Skeletal muscle satellite cell (primary cell): ENCODE data around the gene DDOST.
"Not testable (repeated sequence)": the region's sequence is repeated elsewhere in the genome, so short reads cannot be mapped to it uniquely, and the experiment has no call there.

Source experiments
- H3K27me3 ChIP-seq: 2 replicates; pipeline ENCODE4 v1.7.0; 2013; ENCODE audit warnings: low read length; ENCODE audit not compliant: control insufficient read depth, insufficient read depth
- H3K36me3 ChIP-seq: 2 replicates; pipeline ENCODE4 v1.7.0; 2013; ENCODE audit warnings: mild to moderate bottlenecking, control low read depth, low read length; ENCODE audit not compliant: insufficient read depth
- H3K4me1 ChIP-seq: 2 replicates; pipeline ENCODE4 v1.7.0; 2013; ENCODE audit warnings: low read length; ENCODE audit not compliant: control insufficient read depth, insufficient read depth
- H3K4me2 ChIP-seq: 2 replicates; pipeline ENCODE4 v1.7.0; 2013; ENCODE audit warnings: mild to moderate bottlenecking, low read length
- H3K4me3 ChIP-seq: 2 replicates; pipeline ENCODE4 v1.7.0; 2013; ENCODE audit warnings: low read length
- H3K9ac ChIP-seq: 2 replicates; pipeline ENCODE4 v1.7.0; 2013; ENCODE audit warnings: mild to moderate bottlenecking, low read depth, low read length, moderate library complexity
- H3K9me3 ChIP-seq: replicated peaks from 2 replicates; pipeline ENCODE4 v1.7.0; 2013; ENCODE audit warnings: mild to moderate bottlenecking, control low read depth, low read length

Gene DDOST

DNA sequence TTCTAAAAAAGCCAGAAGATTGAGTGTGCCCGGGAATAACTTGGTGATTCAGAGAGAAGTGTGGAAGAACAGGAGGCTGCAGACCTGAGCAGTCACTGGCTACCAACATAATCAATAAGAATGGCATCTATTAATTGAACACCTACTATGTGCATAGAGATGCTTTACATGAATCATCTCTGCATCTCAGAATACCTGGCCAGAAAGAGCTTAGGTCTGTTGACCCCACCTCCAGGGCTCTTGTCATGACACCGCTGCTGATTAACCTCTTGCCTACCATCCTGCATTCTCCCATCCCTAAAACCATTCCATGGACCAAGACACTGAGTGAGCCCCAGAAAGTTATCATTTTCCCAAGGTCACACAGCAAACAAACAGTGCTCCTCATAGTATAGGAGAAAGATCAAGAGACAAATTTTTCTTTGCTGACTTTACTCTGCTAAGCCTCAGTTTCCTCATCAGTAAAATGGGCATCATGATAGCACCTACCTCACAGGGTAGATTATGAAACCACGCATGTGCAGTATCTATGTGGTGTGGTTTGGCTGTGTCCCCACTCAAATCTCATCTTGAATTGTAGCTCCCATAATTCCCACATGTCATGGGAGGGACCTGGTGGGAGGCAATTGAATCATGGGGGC lies 44.2 kb downstream of the DDOST start:
- Histone ChIP-seq H3K4me3 (peak overlapping the region; percentile 31), H3K36me3 (no peaks in the 10 kb centered on the region), H3K9ac (peak overlapping the region; percentile 29), H3K4me2 (peak overlapping the region; percentile 28), H3K27me3 (no peaks in the 10 kb centered on the region), H3K4me1 (peaks cover 29% of the 10 kb centered on the region), H3K9me3 (no peaks in the 10 kb centered on the region)

DNA sequence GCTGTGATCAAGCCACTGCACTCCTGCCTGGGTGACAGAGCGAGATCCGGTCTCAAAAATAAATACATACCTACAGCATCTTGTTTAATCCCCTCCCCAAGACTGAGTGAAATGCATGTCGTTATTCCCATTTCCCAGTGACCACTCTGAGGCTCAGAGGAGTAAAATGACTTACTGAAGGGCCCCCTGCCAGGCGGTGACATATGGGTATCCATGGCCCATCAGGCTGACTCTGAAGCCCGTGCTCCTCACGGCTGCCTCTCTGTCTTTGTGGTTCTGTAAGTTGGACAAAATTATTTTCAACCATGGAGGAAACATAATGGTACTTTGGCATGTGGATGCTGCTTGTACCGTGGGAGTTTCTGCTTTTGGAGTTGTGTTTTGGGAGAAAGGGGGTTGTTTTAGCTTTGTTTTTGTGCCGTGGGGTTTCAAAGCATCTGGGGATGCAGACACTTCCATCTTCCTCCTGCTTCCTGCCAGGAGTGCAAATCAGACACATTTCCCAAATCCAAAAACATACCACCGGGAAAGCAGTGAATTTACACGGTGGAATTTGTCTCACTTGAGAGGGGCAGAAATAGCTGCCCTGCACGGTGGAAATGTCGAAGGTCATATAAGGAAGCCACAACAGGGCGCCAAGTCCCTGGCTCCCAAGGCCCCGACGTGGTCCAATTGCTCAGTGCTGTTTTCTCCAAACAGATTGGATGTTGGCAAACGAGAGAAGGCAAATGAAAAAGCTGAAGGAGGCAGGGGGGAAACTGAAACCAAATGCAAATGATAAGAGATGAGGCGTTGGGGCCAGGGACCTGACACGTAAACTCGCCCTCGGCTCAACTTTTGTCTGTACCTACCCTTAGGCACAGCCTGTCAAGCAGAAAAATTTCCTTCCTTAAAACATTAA lies 45.0 kb downstream of the DDOST start:
- peak overlapping the region; percentile 28 for H3K4me2 ChIP-seq
- peaks cover 29% of the 10 kb centered on the region for H3K4me1 ChIP-seq
- H3K27me3 ChIP-seq, result no peaks in the 10 kb centered on the region
- H3K9me3 ChIP-seq, result no peaks in the 10 kb centered on the region
- H3K4me3 ChIP-seq, result peak overlapping the region; percentile 31
- H3K36me3 ChIP-seq, result no peaks in the 10 kb centered on the region
- peak overlapping the region; percentile 29 for H3K9ac ChIP-seq

DNA sequence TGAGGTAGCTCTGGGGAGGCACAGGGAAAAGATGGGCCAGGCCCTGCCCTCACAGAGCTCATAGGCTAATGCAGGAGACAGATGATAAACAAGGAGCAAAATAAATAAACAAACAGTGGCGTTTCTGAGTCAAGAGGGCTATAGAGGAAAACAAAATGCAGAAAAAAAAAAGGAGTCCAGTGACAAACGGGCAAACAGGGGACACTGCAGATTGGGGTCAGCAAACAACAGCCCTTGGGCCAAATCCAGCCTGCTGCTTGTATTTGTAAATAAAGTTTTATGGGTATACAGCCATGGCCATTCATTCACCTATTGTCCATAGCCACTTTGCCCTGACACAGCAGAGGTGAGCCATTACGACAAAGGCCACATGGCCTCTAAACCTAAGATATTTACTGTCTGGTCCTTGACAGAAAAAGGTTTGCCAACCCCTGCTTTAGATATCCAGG lies 47.0 kb downstream of the DDOST start:
- no peaks in the 10 kb centered on the region for H3K9me3 ChIP-seq
- H3K9ac ChIP-seq, result no peak overlapping the region
- H3K27me3 ChIP-seq, result no peaks in the 10 kb centered on the region
- H3K4me2 ChIP-seq, result no peak overlapping the region
- no peaks in the 10 kb centered on the region for H3K36me3 ChIP-seq
- H3K4me1 ChIP-seq, result peaks cover 29% of the 10 kb centered on the region
- no peak overlapping the region for H3K4me3 ChIP-seq

DNA sequence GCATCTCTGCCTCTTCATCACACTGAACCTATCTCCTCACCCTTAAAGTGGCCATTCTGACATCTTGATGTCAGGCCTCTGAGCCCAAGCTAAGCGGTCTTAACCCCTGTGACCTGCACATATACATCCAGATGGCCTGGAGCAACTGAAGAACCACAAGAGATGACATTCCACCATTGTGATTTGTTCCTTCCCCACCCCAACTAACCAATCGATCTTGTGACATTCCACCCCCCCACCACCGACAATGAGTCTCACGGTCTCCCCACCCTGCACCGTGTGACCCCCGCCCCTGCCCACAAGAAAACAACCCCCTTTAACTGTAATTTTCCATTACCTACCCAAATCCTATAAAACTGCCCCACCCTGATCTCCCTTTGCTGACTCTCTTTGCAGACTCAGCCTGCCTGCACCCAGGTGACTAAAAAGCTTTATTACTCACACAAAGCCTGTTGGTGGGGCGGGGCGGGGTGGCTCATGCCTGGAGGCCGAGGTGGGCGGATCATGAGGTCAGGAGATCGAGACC lies 48.9 kb downstream of the DDOST start:
- peaks cover 29% of the 10 kb centered on the region for H3K4me1 ChIP-seq
- no peaks in the 10 kb centered on the region for H3K36me3 ChIP-seq
- no peak overlapping the region for H3K9ac ChIP-seq
- H3K4me2 ChIP-seq, result no peak overlapping the region
- no peaks in the 10 kb centered on the region for H3K9me3 ChIP-seq
- no peak overlapping the region for H3K4me3 ChIP-seq
- H3K27me3 ChIP-seq, result no peaks in the 10 kb centered on the region

DNA sequence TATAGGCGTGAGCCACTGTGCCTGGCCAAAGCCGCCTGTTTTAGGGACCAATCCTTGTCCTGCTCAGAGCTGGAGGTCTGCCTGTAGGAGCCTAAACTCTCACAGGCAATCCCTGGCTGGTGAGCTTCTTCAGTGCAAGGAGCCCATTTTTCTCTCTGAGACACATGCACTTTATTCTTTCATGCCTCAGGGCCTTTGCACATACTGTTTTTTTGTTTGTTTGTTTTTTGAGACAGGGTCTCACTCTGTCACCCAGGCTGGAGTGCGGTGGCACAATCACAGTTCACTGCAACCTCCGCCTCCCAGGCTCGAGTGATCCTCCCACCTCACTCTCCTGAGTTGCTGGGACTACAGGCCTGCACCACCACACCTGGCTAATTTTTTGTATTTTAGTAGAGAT lies 49.5 kb downstream of the DDOST start:
- Histone ChIP-seq H3K9me3 (no peaks in the 10 kb centered on the region), H3K4me1 (peaks cover 28% of the 10 kb centered on the region), H3K4me3 (no peak overlapping the region), H3K4me2 (no peak overlapping the region), H3K27me3 (no peaks in the 10 kb centered on the region), H3K36me3 (no peaks in the 10 kb centered on the region), H3K9ac (no peak overlapping the region)

DNA sequence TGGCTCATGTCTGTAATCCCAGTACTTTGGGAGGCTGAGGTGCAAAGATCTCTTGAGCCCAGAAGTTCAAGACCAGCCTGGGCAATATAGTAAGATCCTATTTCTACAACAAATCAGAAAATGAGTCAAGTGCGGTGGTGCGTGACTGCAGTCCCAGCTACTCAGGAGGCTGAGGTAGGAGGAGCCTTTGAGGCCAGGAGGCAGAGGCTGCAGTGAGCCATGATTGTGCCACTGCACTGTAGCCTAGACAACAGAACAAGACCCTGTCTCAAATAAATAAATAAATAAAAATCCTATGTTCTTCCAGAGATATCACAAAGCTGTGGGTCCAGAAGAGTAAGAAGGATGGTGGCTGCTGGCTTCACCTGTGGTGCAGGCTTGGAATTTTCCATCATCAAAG lies 50.2 kb downstream of the DDOST start:
- no peak overlapping the region for H3K4me3 ChIP-seq
- H3K27me3 ChIP-seq, result no peaks in the 10 kb centered on the region
- H3K4me1 ChIP-seq, result peaks cover 22% of the 10 kb centered on the region
- no peak overlapping the region for H3K4me2 ChIP-seq
- H3K9ac ChIP-seq, result no peak overlapping the region
- no peaks in the 10 kb centered on the region for H3K36me3 ChIP-seq
- H3K9me3 ChIP-seq, result no peaks in the 10 kb centered on the region

DNA sequence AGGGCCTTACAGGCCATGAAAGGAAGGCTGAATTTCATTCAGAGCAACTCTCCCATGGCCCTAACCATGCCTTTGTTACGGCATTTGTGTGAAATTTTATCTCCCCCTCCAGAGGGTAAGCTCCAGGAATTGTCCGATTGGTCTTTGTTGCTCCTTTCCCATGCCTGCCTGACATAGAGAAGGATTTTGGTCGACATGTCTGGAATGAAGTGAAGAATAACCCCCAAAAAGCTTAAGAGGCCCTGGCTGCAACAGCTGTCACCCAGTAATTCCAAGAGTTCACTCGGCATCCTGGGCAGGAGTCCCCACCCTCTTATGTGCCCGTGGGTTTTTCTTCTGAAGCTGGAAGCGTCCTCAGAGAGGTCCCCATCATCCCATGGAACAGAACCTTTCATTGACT lies 51.6 kb downstream of the DDOST start:
- H3K9me3 ChIP-seq, result no peaks in the 10 kb centered on the region
- no peak overlapping the region for H3K9ac ChIP-seq
- H3K36me3 ChIP-seq, result no peaks in the 10 kb centered on the region
- no peak overlapping the region for H3K4me3 ChIP-seq
- no peaks in the 10 kb centered on the region for H3K27me3 ChIP-seq
- H3K4me2 ChIP-seq, result no peak overlapping the region
- H3K4me1 ChIP-seq, result peaks cover 28% of the 10 kb centered on the region

DNA sequence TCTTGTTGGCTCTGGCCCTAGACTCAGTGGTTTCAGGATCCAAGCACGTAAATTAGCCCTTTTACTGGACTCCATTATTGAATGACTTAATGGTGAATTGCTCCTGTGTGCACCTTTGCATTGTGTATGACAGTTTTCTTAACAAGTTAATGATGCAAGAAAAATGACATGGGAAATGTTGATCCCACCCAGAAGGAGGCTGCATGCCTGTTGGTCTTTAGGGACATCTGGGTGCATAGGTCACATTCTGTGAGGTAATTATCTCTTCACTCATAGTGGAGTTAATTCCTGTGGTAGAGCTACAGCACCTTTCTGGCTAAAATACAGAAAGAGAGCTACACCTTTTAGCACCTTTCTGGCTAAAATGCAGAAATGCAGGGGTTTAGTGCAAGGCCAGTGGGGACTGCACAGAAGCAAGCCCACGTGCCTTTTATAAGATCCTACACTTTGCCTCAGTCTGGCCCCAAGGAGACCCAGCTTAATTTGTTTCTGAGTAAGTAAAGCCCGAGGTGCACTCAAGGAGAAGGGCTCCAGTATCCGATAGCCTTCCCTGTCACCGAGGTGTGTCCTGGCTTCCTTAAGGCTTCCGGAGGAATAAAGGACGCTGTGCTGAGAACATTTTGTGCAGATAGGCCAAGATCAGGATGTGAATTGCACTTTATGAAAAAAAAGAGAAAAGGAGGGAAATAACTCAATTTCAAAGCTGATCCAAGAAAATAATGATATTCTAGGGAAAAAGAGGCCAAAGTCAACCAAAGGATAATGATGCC lies 54.2 kb downstream of the DDOST start:
- H3K4me2 ChIP-seq, H3K4me3 ChIP-seq, H3K9me3 ChIP-seq, H3K9ac ChIP-seq, H3K27me3 ChIP-seq, H3K36me3 ChIP-seq: not testable (repeated sequence)
- H3K4me1 ChIP-seq, result peaks cover 34% of the 10 kb centered on the region

DNA sequence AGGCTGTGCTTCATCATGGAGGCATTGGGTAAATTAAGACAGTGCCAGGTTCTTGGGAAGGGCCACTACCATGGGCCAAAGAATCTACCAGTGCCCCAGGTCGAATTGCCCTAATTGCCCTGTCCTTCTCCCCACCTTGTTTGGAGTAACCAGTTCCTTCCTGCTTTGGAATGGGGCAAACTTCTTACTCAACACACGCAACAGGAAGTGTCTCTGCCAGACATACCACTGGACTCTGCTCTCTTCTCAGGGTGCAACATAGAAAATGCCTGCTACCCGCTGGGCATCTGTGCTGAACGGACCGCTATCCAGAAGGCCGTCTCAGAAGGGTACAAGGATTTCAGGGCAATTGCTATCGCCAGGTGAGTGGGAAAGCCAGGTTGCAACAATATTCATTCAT lies 56.5 kb downstream of the DDOST start:
- Histone ChIP-seq H3K27me3 (no peaks in the 10 kb centered on the region), H3K9me3 (no peaks in the 10 kb centered on the region), H3K4me2 (peak overlapping the region; percentile 50), H3K9ac (peak overlapping the region; percentile 42), H3K36me3 (no peaks in the 10 kb centered on the region), H3K4me1 (peaks cover 54% of the 10 kb centered on the region), H3K4me3 (peak overlapping the region; percentile 22)

DNA sequence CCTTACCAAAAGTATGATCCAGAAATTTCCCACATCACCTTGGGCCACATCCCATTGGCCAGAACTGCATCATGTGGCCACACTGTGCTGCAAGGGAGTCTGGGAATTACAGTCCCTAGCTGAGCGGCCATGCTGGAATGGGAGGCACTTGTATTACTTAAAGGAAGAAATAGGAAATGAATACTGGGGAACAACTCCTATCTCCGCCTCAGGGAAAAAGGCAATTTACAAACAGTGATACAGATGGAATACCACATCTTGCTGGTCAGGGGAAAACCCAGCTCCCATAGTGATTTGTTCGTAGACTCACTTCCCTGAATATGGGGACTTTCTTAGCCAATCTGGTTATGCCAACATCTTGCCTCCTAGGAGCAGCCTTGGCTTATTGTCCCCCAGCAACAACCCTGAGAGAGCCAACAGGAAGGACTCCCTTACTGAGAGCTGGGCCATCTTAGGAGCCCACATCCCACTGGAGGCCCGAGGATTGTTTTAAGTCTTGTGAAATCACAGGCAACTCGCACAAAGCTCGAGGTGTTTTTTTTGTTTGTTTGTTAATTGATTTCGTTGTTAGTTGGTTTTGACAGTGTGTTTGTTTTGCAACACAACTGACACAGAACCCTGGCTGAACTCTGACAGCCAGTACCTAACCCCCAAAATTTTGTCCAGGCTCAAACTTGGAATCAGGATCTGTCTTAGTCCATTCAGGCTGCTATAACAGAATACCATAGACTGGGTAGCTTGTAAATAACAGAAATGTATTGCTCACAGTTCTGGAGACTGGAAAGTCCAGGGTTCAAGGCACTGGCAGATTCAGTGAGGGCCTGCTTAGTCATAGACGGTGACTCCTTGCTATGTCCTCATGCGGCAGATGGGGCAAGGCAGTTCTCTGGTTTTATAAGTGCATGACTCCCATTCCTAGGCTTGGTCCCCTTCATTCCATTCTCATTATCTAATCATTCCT lies 57.4 kb downstream of the DDOST start:
- Histone ChIP-seq H3K27me3 (no peaks in the 10 kb centered on the region), H3K4me3 (peak overlapping the region; percentile 16), H3K4me2 (peak overlapping the region; percentile 28), H3K9me3 (no peaks in the 10 kb centered on the region), H3K4me1 (peaks cover 55% of the 10 kb centered on the region), H3K9ac (peak overlapping the region; percentile 51), H3K36me3 (no peaks in the 10 kb centered on the region)
